GM18951 (cell line): ENCODE measurements around the gene HEG1.

Experiments
- POLR2A ChIP-seq: IDR thresholded peaks from 4 replicates; pipeline ENCODE4 v1.6.1; 2011; ENCODE audit warnings: mild to moderate bottlenecking; ENCODE audit not compliant: insufficient read length, insufficient read depth; ENCODE audit errors: extremely low read depth
- in situ Hi-C: fragments of 300-500 bp; cut with MboI; formaldehyde crosslinking; loops from one replicate; pipeline ENCODE4 v1.12.0; 2022; ENCODE audit warnings: low sequenced_read_pairs, mixed read lengths, inconsistent platforms; ENCODE audit not compliant: unreplicated experiment

The HEG1 gene

DNA sequence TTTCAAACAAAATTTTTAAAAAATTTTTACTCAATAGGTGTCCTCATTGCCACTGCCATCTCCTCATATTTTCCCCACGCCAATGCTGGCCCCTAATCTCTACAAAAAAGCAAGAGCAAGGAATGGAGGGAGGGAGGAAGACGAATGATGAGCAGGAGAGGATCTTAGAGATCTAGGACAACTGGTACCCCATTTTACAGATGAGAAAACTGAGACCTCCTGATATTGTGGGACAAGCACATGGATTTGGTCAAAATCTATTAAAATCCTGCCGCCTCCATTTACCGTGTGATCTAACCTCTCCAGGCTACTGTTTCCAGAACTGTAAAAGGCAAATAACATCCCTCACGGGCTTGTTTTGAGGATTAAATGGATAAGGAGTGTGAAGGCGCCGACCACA is 4.6 kb downstream of the HEG1 start:
- in situ Hi-C loops, result no loop called here

DNA sequence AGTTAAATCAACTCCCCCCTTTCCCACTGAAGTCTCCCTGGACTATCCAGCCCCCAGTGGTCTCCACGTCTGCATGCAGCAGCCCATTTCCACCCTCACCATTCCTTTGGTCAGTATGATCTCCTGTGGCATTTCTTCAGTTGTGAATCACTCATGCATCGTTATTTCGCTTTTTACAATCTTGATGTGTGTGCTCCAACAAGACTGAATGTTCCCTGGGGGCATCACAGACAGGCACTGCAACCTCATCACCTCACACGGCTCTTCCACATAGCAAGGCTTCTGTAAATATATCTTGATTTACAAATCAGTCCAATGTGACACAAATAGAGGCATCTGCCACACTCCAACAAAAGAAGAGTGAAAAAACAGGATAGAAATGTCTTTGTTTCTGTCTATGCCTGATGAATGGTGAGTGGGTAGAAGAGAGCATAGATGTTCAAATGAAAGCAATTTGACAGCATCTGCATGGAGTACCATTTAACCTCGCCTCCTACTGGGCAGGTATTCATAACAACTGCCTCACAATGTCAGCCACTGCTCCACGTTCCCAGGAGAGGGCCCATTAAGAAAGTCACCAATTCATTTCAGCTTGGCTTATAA is 5.2 kb downstream of the HEG1 start:
- in situ Hi-C loops, result no loop called here
- TF ChIP-seq POLR2A, result no peak

More for the DNA sequence above, 4.6 kb downstream of the HEG1 start:
- TF ChIP-seq POLR2A, result no peak

DNA sequence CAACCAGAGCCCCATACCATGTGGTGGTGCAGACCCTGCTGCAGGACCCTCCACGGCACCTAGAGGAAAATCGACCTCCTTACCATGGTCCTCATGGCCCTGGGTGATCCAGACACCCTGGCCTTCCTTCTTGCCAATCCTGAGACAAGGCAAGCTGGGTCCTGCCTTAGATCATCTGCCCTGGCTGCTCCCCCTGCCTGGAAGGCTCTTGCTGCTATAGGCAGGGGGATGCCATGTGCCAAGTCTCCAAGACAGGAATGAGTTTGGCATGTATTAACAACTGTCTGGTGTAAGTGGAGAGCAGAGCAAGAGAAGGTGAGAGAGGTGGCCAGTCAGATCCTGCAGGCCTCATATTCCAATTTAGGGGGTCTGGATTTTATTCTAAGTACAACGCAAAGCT is 7.5 kb downstream of the HEG1 start:
- no peak for TF ChIP-seq POLR2A
- in situ Hi-C loops, result no loop called here

DNA sequence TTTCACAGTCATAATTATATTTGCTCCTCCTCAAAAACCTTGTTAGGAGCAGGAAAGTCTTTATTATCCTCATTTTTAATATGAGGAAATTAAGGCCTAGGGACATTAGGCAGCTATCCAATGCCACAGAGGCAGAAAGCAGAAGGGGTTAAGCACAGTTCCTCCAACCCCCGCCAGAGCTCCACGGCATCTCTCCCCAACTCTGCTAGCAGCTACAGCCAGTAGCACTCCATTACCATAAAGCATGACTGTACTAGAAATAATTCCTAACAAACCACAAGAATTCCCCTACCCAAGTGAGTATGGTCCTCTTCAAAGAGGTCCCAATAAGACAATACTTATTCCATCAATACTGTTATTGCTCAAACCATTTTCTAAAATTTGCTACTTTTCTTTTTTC is 9.8 kb downstream of the HEG1 start:
- no peak for TF ChIP-seq POLR2A
- in situ Hi-C loops, result no loop called here

DNA sequence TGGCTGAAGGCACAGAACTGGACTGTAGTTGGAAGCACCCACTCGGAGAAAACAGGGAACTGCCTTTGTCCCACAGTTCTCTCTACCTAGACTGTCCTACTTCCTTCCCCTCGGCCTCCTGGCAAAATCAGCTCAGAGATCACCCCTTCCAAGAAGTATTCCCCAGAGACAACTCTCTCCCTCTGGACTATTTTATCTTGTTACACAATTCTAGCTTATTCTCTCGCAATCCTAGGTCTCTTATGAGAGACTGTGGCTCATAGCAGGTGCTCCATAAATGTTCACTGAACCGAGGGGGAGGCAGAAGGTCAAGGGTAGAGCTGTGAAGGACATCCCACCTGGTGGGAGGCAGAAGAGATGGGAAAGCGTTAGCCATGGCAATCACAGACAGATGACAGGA is 10.6 kb downstream of the HEG1 start:
- in situ Hi-C loops, result no loop called here
- no peak for TF ChIP-seq POLR2A

DNA sequence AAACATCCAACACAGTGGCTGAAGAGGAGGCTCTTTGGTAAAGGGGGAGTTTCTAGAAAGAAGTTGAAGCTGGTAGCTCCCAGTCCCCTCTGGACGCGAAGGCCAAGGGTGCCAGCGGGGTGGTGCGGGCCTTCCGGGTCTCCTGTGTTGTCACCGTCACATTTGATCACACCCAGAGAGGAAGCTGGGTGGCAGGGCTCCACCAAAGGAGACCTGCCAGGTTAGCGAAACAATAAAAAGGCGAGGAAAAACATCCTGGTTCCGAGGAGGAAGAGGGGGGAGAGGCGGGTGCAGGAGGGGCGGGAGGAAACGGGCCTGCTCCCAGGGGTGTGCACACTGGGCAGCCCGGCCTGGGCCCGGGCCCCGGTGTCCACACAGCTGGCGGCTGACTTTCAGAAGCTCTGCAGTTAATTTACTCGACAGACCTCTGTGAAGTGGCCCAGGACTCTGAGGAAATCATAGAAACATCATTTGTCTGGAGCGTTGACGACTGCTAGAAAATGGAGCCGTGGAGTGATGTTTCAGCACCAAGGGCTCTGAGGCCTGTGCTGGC is 12.1 kb downstream of the HEG1 start:
- no peak for TF ChIP-seq POLR2A
- in situ Hi-C loops, result no loop called here

DNA sequence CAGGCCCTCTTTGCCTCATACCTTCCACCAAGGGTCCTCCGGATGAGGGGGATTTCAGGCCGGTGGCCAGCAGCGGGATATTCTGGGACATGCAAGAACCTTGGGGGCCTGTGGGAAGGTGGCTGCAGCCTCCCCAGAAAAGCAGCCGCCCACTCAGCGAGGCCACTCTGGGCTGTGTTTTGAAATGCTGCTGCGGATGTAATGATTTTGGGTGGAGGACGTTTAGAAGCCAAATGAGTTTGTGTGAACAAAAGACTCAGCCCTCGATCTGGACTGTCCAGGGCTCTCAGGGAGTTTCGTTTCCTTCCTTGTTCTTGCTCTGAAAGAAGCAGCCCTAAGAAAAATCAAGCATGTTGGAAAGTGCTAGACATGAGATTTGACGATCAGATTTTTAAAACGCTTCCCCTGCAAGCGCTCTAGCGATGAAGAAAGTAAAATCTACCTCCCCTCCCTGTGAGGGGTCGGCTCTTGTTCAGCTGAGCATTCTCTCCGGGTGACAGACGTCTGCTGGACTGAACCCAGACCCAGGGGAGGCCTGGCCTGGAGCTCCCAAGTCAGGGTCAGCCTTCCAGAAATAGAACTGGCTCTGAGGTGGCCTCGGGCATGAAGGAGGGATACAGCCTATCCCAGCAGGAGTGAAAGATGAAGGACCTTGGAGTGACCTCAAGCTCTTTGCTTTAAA is 12.9 kb downstream of the HEG1 start:
- TF ChIP-seq POLR2A, result no peak
- in situ Hi-C loops, result no loop called here

DNA sequence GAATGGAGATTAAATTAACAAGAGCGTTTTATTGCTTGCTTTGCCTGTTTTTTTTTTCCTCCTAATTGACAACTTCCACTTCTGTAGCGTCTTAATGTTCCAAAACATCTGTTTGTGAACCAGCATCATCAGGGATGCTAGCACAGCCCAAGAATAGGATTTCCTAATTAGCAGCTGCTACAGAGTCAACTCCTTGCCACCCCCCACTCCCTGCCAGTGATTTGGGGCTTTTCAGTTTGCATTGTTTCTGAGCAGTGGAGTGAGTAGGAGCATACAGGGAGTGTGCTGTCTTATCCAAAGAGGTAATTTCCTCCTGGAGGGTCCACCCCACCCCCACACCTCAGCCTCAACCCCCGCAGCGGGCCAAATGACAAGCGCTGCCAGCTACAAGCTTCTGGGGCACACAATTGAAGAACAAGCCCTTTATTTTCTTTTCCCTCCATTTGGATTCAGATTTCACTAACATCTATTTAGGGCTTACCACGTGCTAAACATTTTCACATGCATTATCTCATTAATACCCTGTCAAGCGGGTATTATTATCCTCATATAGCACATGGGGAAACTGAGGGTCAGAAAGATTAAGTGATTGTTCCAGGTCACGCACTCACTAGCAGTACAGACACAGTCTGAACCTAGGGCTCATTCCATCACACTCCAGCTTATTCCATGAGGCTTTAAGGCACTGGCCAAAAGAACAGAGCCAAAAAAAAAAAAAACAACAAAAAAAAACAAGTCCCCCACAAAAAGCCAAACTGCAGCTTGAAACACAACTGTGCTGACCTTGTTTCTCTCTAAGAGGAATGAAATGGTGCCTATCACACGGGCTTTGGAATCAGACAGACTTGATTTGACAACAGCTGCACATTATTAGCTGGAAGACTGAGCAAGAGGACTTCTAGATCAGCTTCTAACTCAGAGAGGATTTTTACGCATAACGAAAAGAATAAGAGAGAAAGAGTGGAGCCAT is 16.4 kb downstream of the HEG1 start:
- in situ Hi-C loops, result no loop called here
- TF ChIP-seq POLR2A, result no peak

DNA sequence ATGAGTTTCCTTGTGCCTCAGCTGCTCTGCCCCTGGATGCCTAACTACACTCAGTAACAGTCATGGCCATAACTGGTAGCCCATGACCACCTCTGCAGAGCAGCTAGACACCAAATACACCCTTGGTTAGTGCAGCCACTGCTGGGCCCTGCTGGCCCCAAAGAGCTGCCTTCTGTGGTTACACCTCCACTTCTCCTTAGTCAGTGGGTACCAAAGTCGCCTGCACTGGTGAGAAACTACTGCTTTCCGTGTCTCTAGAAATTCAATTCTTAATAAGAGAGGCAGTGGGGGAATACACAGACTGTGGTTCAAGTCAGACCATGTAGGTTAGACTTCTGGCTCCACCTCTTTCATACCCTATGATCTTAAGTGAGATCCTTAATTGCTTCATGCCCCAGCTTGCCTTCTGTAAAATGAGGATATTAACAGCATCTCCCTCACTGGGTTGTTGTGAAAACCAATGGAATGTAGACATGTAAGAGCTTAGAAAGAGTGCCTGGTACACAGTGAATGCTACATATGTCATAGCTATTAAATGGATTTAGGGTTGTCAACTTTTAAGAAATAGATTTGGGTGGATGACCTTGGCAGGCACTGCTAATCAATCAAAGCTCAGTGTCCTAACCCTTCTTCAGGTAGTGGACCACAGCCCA is 18.2 kb downstream of the HEG1 start:
- in situ Hi-C loops, result no loop called here
- no peak for TF ChIP-seq POLR2A

DNA sequence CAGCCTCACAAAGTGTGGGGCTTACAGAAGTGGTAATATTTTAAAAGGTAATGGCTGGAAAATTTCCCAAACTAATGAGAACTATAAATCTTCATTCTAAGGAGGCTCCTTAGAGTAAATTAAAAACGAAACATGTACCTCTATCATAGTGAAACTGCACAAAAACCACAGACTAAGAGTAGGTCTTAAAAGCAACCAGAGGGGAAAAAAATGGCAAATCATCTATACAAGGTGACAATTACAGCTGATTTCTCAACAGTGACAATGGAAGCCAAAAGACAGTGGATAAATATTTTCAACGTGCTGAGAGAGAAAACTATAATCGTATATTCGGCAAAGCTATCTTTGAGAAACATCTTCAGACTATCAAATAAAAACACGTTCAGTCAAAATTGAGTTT is 20.6 kb downstream of the HEG1 start:
- in situ Hi-C loops, result no loop called here
- TF ChIP-seq POLR2A, result no peak

DNA sequence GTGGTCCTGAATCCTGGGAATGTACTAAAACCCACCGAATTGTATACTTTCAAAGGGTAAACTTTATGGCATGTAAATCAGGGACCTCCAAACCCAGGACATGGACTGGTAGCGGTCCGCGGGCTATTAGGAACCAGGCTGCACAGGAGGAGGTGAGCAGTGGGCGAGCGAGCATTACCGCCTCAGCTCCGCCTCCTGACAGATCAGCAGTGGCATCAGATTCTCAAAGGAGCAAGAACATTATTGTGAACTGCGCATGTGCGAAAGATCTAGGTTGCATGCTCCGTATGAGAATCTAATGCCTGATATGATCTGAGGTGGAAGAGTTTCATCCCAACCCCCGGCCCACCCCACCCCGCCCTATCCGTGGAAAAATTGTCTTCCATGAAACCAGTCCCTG is 22.2 kb downstream of the HEG1 start:
- in situ Hi-C loops, result no loop called here

DNA sequence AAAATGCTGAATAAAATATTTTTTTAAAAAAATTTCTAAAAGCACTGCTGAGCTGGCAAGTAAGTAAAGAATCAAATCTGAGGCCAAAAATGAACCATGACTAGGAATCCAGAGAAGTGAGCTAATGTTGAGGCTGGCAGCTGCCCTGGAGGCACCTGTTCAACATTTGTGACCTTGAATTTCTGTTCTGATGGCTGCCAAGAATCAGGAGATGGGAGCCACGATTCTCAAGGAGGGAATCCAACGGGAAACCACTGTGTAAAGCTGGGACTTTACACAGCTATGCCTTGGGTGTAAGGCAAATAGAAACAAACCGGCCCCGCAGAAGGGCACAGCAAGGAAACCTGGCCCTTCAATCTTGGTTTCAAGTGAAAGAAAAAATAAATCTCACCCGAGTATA is 22.7 kb downstream of the HEG1 start:
- TF ChIP-seq POLR2A, result no peak
- in situ Hi-C loops, result no loop called here

More for the DNA sequence above, 22.2 kb downstream of the HEG1 start:
- TF ChIP-seq POLR2A, result no peak

DNA sequence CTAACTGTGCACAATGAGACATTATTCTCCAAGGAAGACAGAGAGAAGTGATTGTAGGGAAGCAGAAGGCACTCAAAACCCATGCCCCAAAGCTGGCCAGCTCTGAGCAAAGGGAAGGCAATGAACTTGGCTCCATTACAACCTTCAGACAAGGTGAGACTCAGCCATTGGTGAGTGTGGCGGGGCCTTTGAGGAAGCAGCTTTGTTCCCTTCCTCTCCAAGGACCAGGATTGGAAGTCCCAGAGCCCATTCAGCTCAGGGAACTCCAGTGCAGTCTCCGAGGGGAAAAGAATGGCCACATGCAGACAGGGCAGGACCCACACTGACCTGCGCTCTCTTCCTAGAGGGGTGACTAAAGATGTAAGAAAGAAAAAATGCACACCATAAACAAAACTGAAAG is 23.1 kb downstream of the HEG1 start:
- in situ Hi-C loops, result no loop called here
- no peak for TF ChIP-seq POLR2A
